B cell (primary cell): ENCODE results near the gene XYLT2.

Experiments used
- EZH2 ChIP-seq: IDR thresholded peaks from 2 replicates; pipeline ENCODE4 v1.6.1; 2012; ENCODE audit warnings: borderline replicate concordance, low read depth, mild to moderate bottlenecking, moderate library complexity, low read length; ENCODE audit not compliant: insufficient read depth, poor library complexity, severe bottlenecking
- TF ChIP-seq, protein P1 (sequence below): fragments of 200-600 bp; IDR thresholded peaks from one replicate; pipeline ENCODE4 v1.8.0; 2022; ENCODE audit warnings: antibody characterized with exemption, mild to moderate bottlenecking

DNA sequence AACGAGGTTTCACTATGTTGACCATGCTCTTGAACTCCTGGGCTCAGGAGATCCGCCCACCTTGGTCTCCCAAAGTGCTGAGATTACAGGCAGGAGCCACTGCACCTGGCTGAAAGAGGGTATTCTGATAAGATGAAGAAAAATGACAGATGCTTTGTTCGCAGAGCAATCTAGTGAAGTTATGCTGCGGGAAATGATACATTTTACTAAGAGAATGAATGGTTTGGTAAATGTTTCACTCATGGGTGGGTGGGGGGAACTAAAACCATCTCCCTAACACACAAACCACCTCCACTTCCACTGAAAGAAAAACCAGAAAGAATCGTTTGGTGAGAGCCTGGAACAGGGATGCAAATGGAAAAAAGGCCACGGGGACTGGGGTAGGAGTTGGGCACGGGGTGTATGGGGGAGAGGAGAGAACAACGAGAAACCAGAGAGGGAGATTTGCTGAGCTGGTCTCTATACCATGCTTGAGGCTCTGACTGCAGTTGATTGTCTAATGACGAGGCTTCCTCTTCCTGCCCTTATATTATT is 19.0 kb upstream of the XYLT2 start:
- TF ChIP-seq, protein P1, sequence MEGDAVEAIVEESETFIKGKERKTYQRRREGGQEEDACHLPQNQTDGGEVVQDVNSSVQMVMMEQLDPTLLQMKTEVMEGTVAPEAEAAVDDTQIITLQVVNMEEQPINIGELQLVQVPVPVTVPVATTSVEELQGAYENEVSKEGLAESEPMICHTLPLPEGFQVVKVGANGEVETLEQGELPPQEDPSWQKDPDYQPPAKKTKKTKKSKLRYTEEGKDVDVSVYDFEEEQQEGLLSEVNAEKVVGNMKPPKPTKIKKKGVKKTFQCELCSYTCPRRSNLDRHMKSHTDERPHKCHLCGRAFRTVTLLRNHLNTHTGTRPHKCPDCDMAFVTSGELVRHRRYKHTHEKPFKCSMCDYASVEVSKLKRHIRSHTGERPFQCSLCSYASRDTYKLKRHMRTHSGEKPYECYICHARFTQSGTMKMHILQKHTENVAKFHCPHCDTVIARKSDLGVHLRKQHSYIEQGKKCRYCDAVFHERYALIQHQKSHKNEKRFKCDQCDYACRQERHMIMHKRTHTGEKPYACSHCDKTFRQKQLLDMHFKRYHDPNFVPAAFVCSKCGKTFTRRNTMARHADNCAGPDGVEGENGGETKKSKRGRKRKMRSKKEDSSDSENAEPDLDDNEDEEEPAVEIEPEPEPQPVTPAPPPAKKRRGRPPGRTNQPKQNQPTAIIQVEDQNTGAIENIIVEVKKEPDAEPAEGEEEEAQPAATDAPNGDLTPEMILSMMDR: no peak
- TF ChIP-seq EZH2: no peak
